Activated T-helper 2 cell treated with anti-CD3 and anti-CD28 coated beads, Interferon-gamma antibody, Interleukin-2, Interleukin-4, amounts not matched to agents 10 μg/mL and 5 μg/mL and 100 μg/mL, durations not matched to agents 14 hours and 24 hours and 36 hours (primary cell): ENCODE results near the gene NUMB. TPM values are rescaled to one million over a fixed set of nuclear protein-coding genes. Genes with fewer than 3 reads are reported as not detected.

Source experiments
- DNase-seq: peaks from one replicate; pipeline ENCODE4 v3.0.0; 2021; ENCODE audit warnings: low spot score
- H3K27ac Mint-ChIP-seq: one replicate; pipeline ENCODE4 v1.8.0; 2021; ENCODE audit warnings: mixed read lengths
- H3K27me3 Mint-ChIP-seq: one replicate; pipeline ENCODE4 v1.8.0; 2021; ENCODE audit warnings: low read depth, mixed read lengths
- H3K36me3 Mint-ChIP-seq: one replicate; pipeline ENCODE4 v1.8.0; 2021; ENCODE audit warnings: low read depth, mixed read lengths
- H3K4me1 Mint-ChIP-seq: one replicate; pipeline ENCODE4 v1.8.0; 2021; ENCODE audit warnings: low read depth, mixed read lengths
- H3K4me3 Mint-ChIP-seq: one replicate; pipeline ENCODE4 v1.8.0; 2021; ENCODE audit warnings: low read depth, mild to moderate bottlenecking, moderate library complexity, mixed read lengths
- H3K9me3 Mint-ChIP-seq: one replicate; pipeline ENCODE4 v1.8.0; 2021; ENCODE audit warnings: mixed read lengths
- intact Hi-C: fragments of 100-400 bp; cut with micrococcal nuclease; formaldehyde crosslinking; loops from one replicate; pipeline ENCODE4 v1.15.1; 2023
- total RNA-seq: library from RNA; stranded (reverse); gene quantifications from 2 replicates; pipeline ENCODE4 v1.2.3, GENCODE V29; 2022

The NUMB gene
- total RNA-seq, 1 donor from 2014 or later: 52.4 TPM

DNA sequence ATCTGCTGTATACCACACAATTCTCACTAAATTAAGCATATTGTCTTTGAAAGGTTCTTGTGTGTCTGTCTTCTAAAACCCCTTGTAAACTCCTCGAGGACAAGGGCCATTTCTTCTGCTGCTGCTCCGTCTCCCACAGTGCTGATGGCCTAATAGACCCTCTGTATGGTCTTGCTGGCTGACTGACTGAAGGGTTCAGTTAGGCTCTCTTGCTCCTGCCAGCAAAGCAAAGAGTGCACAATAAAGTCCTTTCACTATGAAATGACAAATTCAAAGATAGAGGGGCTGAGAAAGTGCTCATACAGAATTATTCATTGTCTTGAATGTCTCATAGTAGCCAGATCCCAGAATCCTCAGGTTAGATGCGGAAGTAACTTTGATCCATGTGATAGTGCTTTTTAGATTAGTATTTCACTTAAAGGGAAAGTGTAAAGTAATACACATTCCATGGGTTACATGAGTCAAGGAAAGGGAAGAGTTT, 18.1 kb upstream of the NUMB start:
- intact Hi-C loops: no loop called here
- H3K4me1 Mint-ChIP-seq: peaks cover 8% of the 10 kb centered on the region
- H3K27me3 Mint-ChIP-seq: peaks cover 4% of the 10 kb centered on the region
- DNase-seq: no peak
- H3K9me3 Mint-ChIP-seq: no peaks in the 10 kb centered on the region
- H3K36me3 Mint-ChIP-seq: no peaks in the 10 kb centered on the region
- H3K27ac Mint-ChIP-seq: no peak overlapping the region
- H3K4me3 Mint-ChIP-seq: no peak overlapping the region

DNA sequence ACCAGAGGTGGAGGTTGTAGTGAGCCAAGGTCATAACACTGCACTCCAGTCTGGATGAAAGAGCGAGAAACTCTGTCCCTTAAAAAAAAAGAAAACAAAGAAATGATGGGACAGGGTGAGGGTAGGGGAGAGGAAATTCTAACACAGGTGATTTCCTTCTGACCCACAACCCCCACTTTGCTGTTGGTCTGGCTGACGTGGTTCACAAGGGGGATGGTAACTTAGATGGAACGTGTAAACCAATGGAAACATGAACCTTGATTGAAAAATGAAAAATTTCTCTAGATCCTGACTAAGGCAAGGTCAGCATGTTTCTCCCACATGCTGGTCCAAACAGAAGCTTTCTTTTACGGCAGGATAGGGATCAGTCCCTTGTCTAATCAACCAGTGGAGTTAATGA, 16.6 kb upstream of the NUMB start:
- no peak for DNase-seq
- Mint-ChIP-seq H3K4me3 (no peak overlapping the region), H3K27me3 (peaks cover 4% of the 10 kb centered on the region), H3K4me1 (peaks cover 8% of the 10 kb centered on the region), H3K9me3 (no peaks in the 10 kb centered on the region), H3K36me3 (no peaks in the 10 kb centered on the region), H3K27ac (no peak overlapping the region)
- intact Hi-C loops: no loop called here

DNA sequence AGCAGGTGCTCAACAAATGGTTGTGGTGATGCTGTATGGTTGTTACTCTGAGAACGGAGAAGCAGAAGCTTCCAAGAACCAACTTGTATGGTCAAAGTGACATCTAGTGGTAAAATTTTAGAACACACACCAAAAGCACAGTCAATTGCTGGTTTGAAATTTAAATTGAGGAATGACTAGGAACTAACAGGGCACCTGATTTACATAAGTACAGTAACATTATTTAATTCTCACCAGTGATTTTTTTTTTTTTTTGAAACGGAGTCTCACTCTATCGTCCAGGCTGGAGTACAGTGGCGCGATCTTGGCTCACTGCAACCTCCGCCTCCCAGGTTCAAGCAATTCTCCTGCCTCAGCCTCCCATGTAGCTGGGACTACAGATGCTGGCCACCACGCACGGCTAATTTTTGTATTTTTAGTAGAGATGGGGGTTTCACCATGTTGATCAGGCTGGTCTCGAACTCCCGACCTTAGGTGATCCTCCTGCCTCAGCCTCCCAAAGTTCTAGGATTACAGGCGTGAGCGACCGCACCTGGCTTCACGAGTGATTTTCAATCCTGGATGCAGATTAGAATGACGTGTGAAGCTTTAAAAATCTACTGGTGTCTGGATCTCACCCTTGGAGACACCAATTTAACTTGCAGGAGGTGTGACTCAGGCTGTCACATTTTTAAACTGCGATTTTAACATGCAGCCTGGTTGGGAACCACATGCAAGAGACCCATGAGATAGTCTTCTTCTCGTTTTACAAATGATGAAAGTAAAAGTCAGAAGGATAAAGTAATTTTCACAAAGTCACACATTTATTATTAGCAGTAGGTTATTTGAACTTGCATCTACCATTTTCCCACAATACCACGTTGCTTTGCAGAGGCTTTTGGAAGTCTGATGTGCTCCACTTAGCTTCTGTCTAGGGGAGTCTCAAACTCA, 14.1 kb upstream of the NUMB start:
- Mint-ChIP-seq H3K4me3 (no peak overlapping the region), H3K4me1 (peaks cover 18% of the 10 kb centered on the region), H3K36me3 (no peaks in the 10 kb centered on the region), H3K27me3 (peaks cover 6% of the 10 kb centered on the region), H3K27ac (no peak overlapping the region), H3K9me3 (no peaks in the 10 kb centered on the region)
- no peak for DNase-seq
- intact Hi-C loops: loop anchor here (1.0 kb wide), 2 partner anchors 177 to 299 kb away; no protein-coding TSS in a partner anchor

- Mint-ChIP-seq H3K9me3 (no peaks in the 10 kb centered on the region), H3K27me3 (peaks cover 6% of the 10 kb centered on the region), H3K36me3 (no peaks in the 10 kb centered on the region), H3K27ac (no peak overlapping the region), H3K4me3 (no peak overlapping the region), H3K4me1 (peaks cover 25% of the 10 kb centered on the region)
- no peak for DNase-seq
- intact Hi-C loops: loop anchor here (1.0 kb wide), 2 partner anchors 176 to 298 kb away; no protein-coding TSS in a partner anchor
These were observed 13.3 kb upstream of the NUMB start for GRCh38 chr14:73471582-73472184.

DNA sequence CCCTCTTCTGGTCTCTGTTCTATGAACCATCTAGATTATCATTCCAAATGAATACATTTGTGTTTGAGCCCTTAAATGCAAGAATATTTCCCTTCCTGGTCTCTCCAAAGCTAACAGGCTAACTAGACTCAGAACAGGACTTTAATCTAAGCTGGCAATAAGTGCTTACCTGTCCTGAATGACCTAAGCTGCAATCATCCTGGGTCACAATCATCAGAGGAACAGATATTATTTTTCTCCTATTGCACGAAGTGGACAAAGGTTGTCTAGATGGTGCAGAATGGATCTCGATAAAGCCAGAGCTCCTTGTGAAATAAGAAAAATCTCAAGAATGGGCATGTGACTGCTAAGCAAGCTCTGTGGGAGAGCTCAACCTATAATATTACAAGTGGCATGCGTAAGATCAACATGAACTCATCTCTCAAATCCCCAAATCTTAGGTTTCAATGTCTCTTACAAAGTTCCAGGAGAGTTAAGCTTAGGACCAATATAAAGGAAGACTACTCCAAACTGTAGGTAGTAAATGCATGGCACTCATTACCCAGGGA, 10.6 kb upstream of the NUMB start:
- Mint-ChIP-seq H3K27ac (no peak overlapping the region), H3K27me3 (peaks cover 2% of the 10 kb centered on the region), H3K4me1 (peaks cover 43% of the 10 kb centered on the region), H3K36me3 (no peaks in the 10 kb centered on the region), H3K4me3 (no peak overlapping the region), H3K9me3 (no peaks in the 10 kb centered on the region)
- DNase-seq: no peak
- intact Hi-C loops: loop anchor here (1.0 to 5.0 kb wide), 2 partner anchors 77 to 179 kb away; no protein-coding TSS in a partner anchor

DNA sequence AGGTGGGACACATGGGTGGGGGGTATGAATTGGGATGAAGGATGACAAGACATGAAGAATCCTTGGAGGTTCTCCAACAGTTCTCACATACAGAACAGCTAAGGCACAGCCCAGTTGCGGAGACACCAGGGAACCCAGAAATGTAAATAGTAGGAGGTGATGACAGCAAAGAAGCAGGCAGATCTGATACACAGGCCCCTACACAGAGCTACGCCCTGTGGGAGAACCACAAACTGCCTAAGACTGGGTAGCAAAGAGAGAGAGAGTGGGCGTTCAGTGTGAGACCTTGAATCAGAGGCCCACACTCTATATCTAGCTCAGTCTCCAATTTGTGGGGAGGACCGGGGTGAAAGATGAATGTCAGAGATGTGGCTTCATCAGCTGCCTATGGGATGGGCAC, 9.5 kb upstream of the NUMB start:
- peaks cover 52% of the 10 kb centered on the region for H3K4me1 Mint-ChIP-seq
- H3K27me3 Mint-ChIP-seq: peaks cover 2% of the 10 kb centered on the region
- H3K36me3 Mint-ChIP-seq: no peaks in the 10 kb centered on the region
- peak overlapping the region; percentile 91 for H3K27ac Mint-ChIP-seq
- H3K9me3 Mint-ChIP-seq: no peaks in the 10 kb centered on the region
- no peak for DNase-seq
- intact Hi-C loops: loop anchor here (1.0 to 5.0 kb wide), 3 partner anchors 9 to 177 kb away; partner anchors contain the start of gene NUMB
- peak overlapping the region; percentile 60 for H3K4me3 Mint-ChIP-seq

DNA sequence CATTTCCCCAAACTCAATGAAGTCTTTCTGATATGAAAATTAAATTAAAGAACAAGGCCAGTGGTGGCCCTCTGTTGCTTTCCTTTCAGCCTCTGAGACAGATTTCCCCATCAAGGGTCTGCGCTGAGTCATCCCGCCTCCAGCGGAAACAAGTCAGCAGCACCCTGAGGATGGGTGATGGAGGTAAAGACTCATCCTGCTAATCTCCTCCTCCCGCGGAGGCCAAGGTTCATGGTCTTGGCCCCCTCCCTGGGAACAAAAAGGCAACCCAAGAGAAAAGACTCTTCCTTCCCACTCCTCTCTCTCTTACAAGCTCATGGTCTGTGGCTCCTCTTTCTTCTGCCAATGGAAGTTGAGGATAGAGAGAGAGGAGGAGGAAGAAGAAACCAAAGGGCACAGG, 9.0 kb upstream of the NUMB start:
- Mint-ChIP-seq H3K4me1 (peaks cover 53% of the 10 kb centered on the region), H3K27ac (peak overlapping the region; percentile 91), H3K36me3 (no peaks in the 10 kb centered on the region), H3K9me3 (no peaks in the 10 kb centered on the region), H3K4me3 (peak overlapping the region; percentile 60), H3K27me3 (peaks cover 2% of the 10 kb centered on the region)
- no peak for DNase-seq
- intact Hi-C loops: loop anchor here (1.0 to 5.0 kb wide), 2 partner anchors 9 to 75 kb away; partner anchors contain the start of gene NUMB

GRCh38 chr14:73466861-73467260, 8.5 kb upstream of the NUMB start:
- Mint-ChIP-seq H3K9me3 (no peaks in the 10 kb centered on the region), H3K36me3 (no peaks in the 10 kb centered on the region), H3K4me1 (peaks cover 53% of the 10 kb centered on the region), H3K27me3 (peaks cover 2% of the 10 kb centered on the region), H3K27ac (peak overlapping the region; percentile 91), H3K4me3 (peak overlapping the region; percentile 60)
- DNase-seq: no peak
- intact Hi-C loops: loop anchor here (1.0 to 5.0 kb wide), 2 partner anchors 9 to 75 kb away; partner anchors contain the start of gene NUMB

GRCh38 chr14:73465823-73466532, 7.6 kb upstream of the NUMB start:
- H3K27ac Mint-ChIP-seq: peak overlapping the region; percentile 33
- intact Hi-C loops: loop anchor here (5.0 kb wide), 1 partner anchor 74 kb away; no protein-coding TSS in a partner anchor
- H3K4me1 Mint-ChIP-seq: peaks cover 55% of the 10 kb centered on the region
- H3K36me3 Mint-ChIP-seq: no peaks in the 10 kb centered on the region
- peaks cover 2% of the 10 kb centered on the region for H3K27me3 Mint-ChIP-seq
- H3K4me3 Mint-ChIP-seq: no peak overlapping the region
- no peaks in the 10 kb centered on the region for H3K9me3 Mint-ChIP-seq
- DNase-seq: no peak

GRCh38 chr14:73463411-73463810, 5.1 kb upstream of the NUMB start:
- peak overlapping the region; percentile 92 for H3K27ac Mint-ChIP-seq
- H3K27me3 Mint-ChIP-seq: no peaks in the 10 kb centered on the region
- H3K4me3 Mint-ChIP-seq: peak overlapping the region; percentile 26
- H3K4me1 Mint-ChIP-seq: peaks cover 63% of the 10 kb centered on the region
- no peaks in the 10 kb centered on the region for H3K36me3 Mint-ChIP-seq
- no peaks in the 10 kb centered on the region for H3K9me3 Mint-ChIP-seq
- DNase-seq: peak; percentile 20
- intact Hi-C loops: no loop called here

DNA sequence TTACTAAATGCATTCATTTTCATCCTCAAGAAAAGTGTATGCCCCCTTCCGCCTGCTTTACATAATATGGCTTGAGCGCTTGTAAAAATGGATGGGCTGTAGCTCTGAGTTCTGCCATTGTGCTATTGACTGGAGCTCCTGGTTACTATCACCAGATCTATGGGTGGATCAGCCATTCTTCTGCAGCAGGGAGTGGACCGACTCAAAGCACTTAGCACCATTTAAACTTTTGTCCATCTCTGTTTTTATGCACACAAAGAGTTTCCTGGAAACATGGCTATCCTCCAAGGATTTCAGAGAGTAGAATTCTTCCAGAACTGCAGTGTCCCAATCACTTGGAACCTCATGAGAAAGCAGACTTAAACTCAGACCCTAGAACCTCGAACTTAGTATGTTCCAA, 4.5 kb upstream of the NUMB start:
- DNase-seq: no peak
- no peaks in the 10 kb centered on the region for H3K9me3 Mint-ChIP-seq
- intact Hi-C loops: no loop called here
- H3K4me1 Mint-ChIP-seq: peaks cover 58% of the 10 kb centered on the region
- H3K27ac Mint-ChIP-seq: no peak overlapping the region
- H3K27me3 Mint-ChIP-seq: no peaks in the 10 kb centered on the region
- H3K4me3 Mint-ChIP-seq: no peak overlapping the region
- no peaks in the 10 kb centered on the region for H3K36me3 Mint-ChIP-seq

DNA sequence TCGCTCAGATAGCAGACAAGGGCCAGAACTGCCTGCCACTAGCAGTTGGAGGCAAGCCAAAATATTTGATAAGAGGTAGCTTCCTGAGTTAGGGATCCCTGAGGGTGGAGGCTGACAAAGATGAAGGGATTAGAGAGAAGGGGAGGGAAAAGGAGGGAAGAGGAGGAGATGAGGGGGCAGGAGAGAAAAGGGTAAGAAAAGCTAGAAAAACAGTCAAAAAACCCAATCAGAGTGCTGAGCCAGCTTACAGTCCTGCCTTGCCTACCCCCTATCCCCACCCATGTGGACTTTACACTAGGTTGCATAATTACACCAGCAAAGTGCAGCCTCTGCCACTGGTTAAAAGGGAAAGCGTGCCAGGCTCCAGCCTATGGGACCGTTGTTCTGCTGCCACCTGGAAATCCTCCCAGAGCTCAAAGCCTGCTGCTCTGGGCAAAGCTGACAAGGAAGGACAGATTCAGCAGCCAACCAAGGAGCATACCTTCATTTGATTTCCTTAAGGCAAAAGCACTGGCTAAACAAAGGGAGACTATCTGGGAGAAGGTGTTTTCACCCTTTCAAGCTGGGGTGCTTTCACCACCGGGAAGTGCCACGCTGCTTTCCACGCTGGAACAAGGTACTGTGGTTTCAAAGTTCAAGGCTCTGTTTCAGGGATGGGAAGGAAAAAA, 3.8 kb upstream of the NUMB start:
- Mint-ChIP-seq H3K9me3 (no peaks in the 10 kb centered on the region), H3K4me3 (no peak overlapping the region), H3K36me3 (peaks cover 3% of the 10 kb centered on the region), H3K27ac (no peak overlapping the region), H3K4me1 (peaks cover 56% of the 10 kb centered on the region), H3K27me3 (no peaks in the 10 kb centered on the region)
- no peak for DNase-seq
- intact Hi-C loops: no loop called here
